GM18519 (cell line): ENCODE measurements around the gene AKR1C2.
"Not testable (repeated sequence)": the region's sequence is repeated elsewhere in the genome, so short reads cannot be mapped to it uniquely, and the experiment has no call there.

ENCODE experiments used
- ATAC-seq: cut with Tn5 transposase; IDR thresholded peaks from one replicate; pipeline ENCODE4 v1.9.1; 2021; ENCODE audit warnings: mild to moderate bottlenecking, moderate library complexity; ENCODE audit not compliant: unreplicated experiment, low FRiP score

The AKR1C2 gene

DNA sequence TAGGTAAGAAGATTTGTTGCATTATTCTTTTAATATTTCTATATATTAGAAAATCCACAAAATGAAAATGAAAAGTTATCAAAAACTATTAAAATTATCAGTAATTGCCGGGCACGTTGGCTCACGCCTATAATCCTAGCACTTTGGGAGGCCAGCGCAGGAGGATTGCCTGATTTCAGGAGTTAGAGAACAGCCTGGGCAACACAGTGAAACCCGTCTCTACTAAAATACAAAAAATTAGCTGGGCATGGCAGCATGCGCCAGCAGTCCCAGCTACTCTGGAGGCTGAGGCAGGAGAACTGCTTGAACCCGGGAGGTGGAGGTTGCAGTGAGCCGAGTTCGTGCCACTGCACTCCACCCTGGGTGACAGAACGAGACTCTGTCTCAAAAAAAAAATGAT is 11.1 kb downstream of the AKR1C2 start:
- ATAC-seq: not testable (repeated sequence)

DNA sequence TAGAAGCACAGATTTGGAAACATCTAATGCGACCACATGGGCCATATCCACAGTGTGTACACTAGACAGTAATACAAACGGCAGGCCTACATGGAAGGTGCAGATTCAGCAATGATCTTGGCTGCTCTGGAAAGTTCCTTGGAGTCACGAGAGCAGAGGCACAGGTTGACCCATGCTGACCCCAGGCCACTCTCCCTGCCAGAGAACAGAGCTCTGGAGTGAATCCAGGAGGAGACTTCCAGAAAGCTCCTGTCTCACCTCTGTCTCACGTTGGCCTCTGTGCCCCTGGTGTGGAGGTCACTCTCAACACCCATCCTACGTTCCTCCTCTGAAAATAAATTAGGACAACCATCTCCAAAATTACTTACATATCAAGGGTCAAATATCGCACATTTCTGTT is 12.2 kb downstream of the AKR1C2 start:
- not testable (repeated sequence) for ATAC-seq

DNA sequence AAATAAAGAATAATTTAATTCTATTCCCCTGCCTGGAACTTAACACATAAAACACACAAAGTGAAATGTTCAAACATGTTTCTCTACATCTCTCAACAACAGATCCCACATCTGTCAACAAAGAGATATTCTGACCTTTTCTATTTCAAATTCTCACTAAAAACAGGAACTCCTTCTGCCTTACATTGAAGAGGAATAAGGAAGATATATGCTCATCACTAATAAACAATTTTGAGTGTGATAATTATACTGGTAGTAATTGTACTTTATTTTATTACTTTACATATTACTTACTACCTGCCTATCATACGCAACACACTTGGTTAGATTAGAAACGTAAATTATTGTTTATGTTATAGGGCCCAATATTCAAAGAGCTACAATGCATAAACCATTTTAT is 13.4 kb downstream of the AKR1C2 start:
- no peak for ATAC-seq

DNA sequence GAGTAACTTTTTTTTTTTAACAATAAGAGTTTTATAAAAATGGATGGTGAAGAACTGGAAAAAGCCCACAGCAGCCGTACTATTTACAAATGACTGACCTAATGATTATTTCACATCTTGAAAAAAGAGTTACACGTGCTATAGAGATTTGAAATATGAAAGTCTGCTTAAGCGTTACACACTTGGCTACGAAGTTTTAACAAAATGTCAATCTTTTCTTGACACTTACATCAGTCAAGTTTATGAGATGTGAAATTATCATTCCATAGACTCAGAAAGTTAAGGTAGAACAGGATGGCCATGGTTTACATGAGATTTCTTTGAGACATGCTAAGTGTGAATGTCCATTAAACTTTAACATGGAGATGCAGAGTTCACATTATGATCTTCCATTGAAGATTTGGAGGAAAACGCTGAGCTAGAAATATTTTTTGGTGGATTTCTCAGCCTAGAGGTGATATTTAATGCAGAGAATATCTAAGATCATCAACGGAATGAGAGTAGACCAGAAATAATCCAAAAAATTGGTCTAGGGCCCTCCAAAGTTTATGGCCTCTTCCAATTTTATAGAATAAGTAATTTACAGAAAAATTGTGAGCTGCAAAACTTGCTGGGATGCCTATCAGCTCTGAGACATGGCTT is 15.5 kb downstream of the AKR1C2 start:
- ATAC-seq: not testable (repeated sequence)

DNA sequence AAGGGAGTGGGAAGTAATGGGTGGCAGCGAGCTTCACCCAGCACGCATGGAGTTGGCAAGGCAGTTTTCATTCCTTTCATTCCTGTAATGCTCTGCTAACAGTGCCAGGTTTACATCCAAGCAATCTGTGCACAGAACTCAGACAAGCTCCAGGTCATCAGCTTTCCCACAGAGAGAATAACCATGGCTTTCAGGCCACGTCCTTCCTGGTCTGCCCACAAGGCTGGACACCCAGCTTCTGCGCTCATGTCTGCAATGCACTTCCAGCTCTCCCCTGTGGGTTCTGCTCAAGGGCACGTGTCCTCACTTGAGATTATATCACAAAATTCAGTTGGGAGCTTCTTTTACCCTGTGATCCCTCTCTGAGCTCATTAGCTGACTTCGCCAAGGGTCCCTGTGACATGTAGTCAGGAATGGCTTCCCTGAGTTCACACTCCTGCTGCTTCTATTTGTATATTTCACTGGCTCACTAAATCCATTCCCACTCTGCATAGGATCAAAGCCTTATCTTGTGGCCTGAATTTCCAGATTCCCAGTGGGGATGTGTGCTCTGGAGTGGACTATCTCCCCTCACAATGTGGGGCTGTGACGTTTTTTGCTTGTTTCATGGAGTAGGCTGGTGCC is 18.6 kb downstream of the AKR1C2 start:
- ATAC-seq: no peak

DNA sequence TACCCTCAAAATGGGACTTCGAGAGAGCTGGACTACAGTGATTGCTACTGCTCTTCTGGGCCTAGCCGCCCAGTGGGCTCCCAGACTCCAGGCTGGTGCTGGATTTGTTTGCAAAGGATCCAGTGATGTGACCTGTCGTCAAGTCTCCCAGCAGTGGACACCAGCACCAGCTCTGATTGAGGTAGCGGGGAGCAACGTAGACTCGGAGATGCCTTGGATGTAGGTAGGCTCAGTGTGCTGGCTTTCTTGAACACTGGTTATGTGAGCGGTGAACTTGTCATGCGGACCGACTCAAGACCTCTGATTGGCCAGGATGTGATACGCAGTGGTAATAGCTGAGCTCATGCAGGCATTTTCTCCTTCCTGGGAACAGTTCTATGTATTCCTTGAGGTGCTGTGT is 19.4 kb downstream of the AKR1C2 start:
- ATAC-seq: no peak

DNA sequence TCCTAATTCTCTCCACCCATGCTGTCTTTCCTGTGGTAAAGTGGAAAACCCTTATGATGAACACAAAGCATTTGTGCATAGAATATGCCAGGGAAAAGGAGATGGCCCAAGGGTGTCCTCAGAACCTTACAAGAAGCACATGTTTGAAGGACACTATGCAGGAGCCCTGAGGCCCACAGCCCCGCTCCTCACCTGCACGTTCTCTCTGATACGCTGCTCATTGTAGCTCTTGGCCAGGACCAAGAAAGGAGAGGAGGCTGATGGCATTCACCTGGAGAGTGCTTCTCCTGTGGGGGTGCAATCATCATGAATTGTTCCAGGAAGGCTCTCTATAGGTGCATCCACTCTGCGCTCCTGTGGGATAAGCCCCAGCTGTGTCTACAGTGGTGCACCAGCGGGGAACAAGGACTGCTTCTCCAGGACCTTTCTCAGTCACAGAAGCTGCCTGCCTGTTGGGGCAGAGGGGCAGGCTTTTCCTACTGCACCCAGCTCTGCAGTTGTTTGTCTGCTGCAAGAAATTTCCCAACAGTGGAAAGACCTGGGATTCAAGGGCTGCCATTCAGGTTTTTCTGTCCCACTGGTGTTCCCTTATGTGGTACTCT is 19.9 kb downstream of the AKR1C2 start:
- no peak for ATAC-seq

DNA sequence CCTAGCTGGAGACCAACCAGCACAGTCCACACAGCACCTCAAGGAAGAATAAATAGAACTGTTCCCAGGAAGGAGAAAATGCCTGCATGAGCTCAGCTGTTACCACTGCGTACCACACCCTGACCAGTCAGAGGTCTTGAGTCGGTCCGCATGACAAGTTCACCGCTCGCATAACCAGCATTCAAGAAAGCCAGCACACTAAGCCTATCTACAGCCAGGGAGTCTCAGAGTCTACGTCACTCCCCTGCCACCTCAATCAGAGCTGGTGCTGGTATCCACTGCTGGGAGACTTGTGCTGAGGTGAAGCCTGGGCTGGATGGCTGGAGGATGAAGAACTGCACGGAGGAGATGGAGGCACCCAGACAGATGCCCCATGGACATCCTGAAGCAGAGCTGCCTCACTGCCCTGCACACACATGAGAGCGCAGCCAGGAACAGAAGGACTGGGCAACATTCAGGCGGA is 20.9 kb downstream of the AKR1C2 start:
- no peak for ATAC-seq

DNA sequence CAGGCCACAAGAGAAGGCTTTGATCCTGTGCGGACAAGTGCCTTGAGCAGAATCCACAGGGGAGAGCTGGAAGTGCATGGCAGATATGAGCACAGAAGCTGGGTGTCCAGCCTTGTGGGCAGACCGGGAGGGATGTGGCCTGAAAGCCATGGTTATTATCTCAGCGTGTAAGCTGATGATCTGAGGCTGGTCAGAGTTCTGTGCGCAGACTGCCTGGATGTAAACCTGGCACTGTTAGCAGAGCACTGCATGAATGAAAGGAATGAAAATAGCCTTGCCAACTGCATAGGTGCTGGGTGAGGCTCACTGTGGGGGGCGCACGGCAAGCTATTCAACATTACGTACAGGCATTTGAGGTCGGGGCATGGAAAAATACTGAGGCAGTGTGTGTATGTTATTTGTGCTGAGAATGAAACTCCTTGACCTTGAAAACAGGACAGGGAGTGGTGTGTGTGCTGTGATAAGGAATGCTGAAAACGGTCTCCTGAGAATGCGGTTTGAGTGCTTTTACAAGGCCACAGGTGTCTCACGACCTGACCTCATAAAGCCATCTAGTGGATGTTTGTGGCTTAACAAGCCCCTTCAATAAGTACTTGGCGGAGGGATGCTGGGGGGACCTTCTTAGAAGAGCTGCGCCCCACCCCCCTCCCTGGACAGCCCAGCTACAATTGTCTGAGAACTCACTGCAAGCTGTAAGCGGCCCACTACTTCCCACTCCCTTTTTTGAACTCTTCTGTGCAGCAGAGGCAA is 21.8 kb downstream of the AKR1C2 start:
- no peak for ATAC-seq

DNA sequence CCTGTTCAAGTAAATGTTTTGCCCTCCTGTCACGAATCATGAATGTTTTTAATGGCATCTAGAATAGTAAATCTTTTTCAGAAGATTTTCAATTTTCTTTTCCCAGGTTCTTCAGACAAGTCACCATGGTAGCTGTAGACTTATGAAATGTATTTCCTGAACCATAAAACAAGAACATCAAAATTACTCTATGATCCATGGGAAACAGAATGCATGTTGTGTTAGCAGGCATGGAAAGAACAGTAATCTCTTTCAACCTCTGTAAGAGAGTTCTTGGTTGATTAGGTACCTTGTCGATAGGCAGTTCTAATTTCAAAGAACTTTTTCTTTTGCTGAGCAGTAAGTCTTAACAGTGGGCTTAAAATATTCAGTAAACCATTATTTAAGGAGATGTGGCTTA is 22.9 kb downstream of the AKR1C2 start:
- ATAC-seq: no peak

DNA sequence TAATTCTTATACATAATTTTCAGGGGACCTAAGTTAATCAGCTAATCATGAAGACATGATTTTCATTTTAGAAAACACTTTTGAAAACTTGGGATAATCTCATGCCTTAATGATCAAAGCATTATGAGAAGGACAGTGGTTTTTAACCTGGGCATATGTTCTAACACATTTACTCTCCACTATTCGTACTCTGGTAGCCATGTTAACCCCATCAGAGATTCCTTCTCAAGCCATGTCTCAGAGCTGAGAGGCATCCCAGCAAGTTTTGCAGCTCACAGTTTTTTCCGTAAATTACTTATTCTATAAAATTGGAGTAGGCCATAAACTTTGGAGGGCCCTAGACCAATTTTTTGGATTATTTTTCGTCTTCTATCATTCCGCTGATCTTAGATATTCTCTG is 24.8 kb downstream of the AKR1C2 start:
- ATAC-seq: no peak

DNA sequence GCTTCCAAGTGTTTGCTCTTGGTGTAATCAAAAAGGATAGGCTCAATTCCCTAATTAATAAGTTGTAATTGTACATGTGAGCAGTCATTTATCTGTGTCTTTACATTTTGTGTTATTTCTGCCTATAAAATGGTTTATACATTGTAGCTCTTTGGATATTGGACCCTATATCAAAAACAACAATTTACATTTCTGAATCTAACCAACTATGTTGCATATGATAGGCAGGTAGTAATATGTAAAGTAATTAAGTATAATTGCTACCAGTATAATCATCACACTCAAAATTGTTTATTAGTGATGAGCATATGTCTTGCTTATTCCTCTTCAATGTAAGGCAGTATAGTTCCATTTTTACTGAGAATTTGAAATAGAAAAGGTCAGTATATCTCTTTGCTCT is 26.6 kb downstream of the AKR1C2 start:
- ATAC-seq: no peak

DNA sequence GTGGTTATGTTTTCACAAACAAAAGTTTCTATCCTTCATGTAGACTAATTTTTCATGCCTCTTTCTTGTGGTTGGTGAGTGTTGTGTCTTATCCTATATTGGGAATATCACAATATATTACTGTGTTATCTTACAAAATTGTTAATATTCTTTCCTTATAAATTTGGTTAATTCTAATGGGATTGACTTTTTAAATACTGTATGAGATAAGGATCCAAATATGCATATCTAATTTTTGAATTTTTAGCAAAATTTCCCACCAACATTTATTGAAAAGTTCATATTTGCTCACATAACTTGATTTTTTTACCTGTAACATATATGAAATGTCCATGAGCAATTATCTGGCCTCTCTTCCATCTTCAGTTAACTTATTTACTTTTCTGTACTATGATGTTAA is 29.3 kb downstream of the AKR1C2 start:
- ATAC-seq: not testable (repeated sequence)

DNA sequence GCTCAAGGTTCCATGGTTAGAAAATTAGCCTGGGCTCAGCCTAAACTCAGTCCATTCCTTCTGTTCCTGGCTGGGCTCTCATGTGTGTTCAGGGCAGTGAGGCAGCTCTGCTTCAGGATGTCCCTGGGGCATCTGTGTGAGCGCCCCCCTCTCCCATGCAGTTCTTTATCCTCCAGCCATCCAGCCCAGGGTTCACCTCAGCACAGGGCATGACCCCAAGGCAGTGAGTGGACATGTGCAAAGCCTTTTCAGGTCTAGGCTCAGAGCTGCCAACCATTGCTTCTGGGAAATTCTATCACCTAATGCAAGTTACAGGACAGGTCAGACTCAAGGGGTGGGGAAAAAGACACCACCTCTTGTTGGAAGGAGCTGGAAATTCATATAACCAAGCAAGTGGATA is 30.4 kb downstream of the AKR1C2 start:
- not testable (repeated sequence) for ATAC-seq

DNA sequence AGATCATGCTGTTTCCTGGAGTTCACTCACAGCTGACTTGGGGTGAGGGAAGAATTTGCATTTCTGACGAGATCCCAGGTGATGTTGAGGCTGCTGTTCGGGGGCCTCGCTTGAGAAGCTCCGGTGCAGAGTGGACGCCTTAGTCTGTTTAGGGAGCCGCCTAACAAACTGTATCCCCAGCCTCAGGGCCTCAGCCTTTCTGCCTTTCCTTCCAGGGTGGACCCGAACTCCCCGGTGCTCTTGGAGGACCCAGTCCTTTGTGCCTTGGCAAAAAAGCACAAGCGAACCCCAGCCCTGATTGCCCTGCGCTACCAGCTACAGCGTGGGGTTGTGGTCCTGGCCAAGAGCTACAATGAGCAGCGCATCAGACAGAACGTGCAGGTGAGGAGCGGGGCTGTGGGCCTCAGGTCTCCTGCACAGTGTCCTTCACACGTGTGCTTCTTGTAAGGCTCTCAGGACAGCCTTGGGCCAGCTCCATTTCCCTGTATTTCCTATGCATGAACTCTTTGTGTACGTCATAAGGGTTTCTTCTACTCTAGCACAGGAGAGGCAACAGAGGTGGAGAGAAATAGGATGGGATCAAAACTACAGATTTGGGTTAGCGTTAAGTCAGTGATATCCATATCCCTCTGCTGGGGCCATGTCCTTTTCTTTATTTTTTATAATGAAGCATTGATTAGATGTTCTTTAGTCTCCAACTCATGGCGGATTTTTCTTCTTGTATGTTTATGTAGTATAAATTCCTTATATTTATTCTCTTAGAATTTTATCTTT is 31.1 kb downstream of the AKR1C2 start:
- not testable (repeated sequence) for ATAC-seq

DNA sequence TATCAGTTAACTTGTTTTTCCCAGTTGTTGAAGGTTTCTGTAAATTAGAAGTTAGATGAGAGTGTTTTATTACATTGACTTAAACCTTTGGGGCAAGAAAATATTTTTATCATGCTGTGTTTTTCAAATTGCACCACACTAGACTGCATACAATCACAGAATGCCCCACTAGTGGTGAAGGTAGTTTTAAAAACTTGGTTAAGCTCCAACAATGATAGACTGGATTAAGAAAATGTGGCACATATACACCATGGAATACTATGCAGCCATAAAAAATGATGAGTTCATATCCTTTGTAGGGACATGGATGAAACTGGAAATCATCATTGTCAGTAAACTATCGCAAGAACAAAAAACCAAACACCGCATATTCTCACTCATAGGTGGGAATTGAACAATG is 33.3 kb downstream of the AKR1C2 start:
- not testable (repeated sequence) for ATAC-seq

DNA sequence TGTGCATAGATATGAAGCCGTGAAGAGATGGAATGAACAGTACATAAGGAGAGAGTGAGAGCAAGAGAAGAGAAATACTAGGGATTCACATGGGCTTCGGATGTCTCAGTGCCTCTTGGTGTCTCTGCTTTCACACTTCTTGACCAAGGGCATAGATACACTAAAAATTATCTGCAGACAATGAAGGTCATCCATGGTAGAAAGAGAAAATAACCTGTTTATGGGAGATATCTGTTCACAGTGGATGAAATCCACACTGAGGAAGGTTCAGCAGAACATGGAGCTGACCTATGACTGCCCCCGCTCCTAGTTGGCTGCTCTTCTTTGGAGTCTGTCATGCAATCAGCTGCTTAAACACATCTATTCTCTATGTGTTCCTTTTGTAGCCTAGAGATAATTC is 34.4 kb downstream of the AKR1C2 start:
- ATAC-seq: not testable (repeated sequence)

DNA sequence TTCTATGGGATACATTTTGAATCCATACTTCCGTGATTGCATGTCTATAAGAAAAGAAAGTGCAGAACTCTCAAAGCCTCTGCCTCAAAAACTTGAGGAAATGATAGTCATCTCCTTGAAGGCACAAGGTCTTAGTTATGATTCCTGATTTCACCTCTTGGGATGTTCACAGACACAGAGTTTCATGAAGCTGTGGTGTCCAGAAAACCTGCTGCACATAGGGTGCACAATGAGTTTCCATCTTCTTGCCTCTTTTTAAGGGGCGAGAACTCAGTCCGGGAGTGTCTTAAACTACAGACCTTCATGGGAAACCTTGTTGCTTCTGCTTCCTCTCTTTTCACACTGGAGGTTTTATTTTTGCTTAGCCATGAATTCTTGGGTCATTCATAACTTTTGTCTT is 36.5 kb downstream of the AKR1C2 start:
- ATAC-seq: not testable (repeated sequence)

DNA sequence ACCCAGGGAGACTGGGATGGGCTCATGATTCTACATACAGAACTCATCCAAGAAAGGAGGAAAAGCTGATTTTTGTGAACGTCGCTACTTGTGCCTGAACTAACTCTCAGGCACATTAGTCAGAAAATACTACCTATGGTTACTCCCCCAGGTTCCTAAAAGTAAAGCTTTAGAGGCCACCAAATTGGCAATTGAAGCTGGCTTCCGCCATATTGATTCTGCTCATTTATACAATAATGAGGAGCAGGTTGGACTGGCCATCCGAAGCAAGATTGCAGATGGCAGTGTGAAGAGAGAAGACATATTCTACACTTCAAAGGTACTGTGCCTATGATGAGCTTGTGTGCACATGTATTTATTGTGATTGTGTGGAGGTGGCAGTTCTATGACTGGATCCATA is 37.9 kb downstream of the AKR1C2 start:
- not testable (repeated sequence) for ATAC-seq

DNA sequence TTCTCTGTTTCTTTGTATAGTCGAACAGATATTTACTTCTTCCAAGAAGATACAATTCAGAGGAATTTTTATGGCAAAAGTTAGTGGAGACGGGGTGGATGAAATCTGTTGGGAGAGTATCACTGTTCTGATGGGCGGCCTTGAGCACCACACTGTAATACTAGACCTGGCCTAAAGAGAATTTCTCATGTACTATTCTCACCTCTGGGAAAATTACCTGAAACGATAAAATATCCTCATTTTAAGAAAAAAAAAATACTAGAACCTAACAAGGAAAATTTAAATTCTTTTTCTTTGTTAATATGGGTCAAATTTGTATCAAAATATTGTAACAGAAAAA is 39.9 kb downstream of the AKR1C2 start:
- not testable (repeated sequence) for ATAC-seq
